ENCODE data around the gene GRIN2C. TPM values are rescaled to one million over a fixed set of nuclear protein-coding genes. Genes with fewer than 3 reads are reported as not detected.

Gene GRIN2C
- total and polyA plus RNA-seq, 2 of the 4 experiments (the other 2 are of a cell fraction) = 0.22 TPM; not detected in 1

GRCh38 chr17:74795327-74796020 lies 64.2 kb downstream of the GRIN2C start:
- H3K9ac ChIP-seq (ENCODE audit: low read depth, low read length) = no peak overlapping the region
- no peak overlapping the region for H4K5ac ChIP-seq (ENCODE audit: low read depth, low read length)
- no peak overlapping the region for H2BK120ac ChIP-seq (ENCODE audit: low read depth, low read length)
- WGBS, 2 experiments (ENCODE audit: extremely low coverage in 2 of 2, insufficient read length in 1 of 2) = 85% methylated on average over 9 of the region's 18 CpGs; no CpG with 5 or more reads in 1 of the 2 experiments
- dilution Hi-C loops (cut with HindIII; ENCODE audit: low sequenced_read_pairs, unreplicated experiment) (no loop called here), intact Hi-C loops (cut with micrococcal nuclease) (no loop called here), in situ Hi-C loops (cut with MboI; ENCODE audit: low sequenced_read_pairs) (no loop called here)
- no peak overlapping the region for H4K8ac ChIP-seq (ENCODE audit: low read depth in 2 of 2, low read length in 2 of 2)
- H3K4me2 ChIP-seq (ENCODE audit: low read depth, low read length) = no peak overlapping the region
- ChIA-PET POLR2A (ENCODE audit: unreplicated experiment) (no interaction called here), CTCF (no interaction called here)
- no peak overlapping the region for H2BK15ac ChIP-seq (ENCODE audit: low read depth, low read length)
- peaks cover 35% of the 10 kb centered on the region for H3K36me3 ChIP-seq (ENCODE audit: control insufficient read depth, insufficient read depth, low read length)
- BruUV-seq (replicated peaks) = no TSS peak
- no peak overlapping the region for H2AK9ac ChIP-seq (replicated peaks; ENCODE audit: low read depth, low read length, poor library complexity)
- DNase-seq = no peak
- no peak overlapping the region for H3K23ac ChIP-seq (ENCODE audit: low read depth, low read length)
- H2BK5ac ChIP-seq (ENCODE audit: low read depth, low read length, poor library complexity, severe bottlenecking) = no peak overlapping the region
- H3K56ac ChIP-seq (ENCODE audit: extremely low read depth, insufficient read depth, low read length) = no peak overlapping the region
- no peak for ATAC-seq (ENCODE audit: low read depth)
- no peaks in the 10 kb centered on the region for H3K27me3 ChIP-seq (ENCODE audit: control insufficient read depth, insufficient read depth, low read length)
- no peak overlapping the region for H3K18ac ChIP-seq (ENCODE audit: low read depth, low read length)
- H3K9me3 ChIP-seq (ENCODE audit: control insufficient read depth, insufficient read depth, low read length) = no peaks in the 10 kb centered on the region
- no peaks in the 10 kb centered on the region for H3K9me1 ChIP-seq (ENCODE audit: insufficient read depth, low read length)
- H3K27ac ChIP-seq (ENCODE audit: insufficient read depth, low read length) = no peak overlapping the region
- H4K91ac ChIP-seq (ENCODE audit: insufficient read depth, low read depth, low read length) = no peak overlapping the region
- H3K4ac ChIP-seq (ENCODE audit: low read depth, low read length) = no peak overlapping the region
- no peak overlapping the region for H3K14ac ChIP-seq (replicated peaks; ENCODE audit: low read depth, low read length)
- H4K20me1 ChIP-seq (ENCODE audit: insufficient read depth, low read length) = no peaks in the 10 kb centered on the region; the same call in 1 of the 2 replicates
- no peak overlapping the region for H3K4me3 ChIP-seq (ENCODE audit: insufficient read depth, low read depth, low read length)
- TF ChIP-seq CTCF (conservative IDR thresholded peaks at IDR 0.05; ENCODE audit: low read depth, low read length) (no peak), RFX5 (IDR thresholded peaks at IDR 0.05; ENCODE audit: low read depth, low read length) (no peak), CEBPB (IDR thresholded peaks at IDR 0.05; ENCODE audit: low read depth, low read length) (no peak), MAZ (IDR thresholded peaks at IDR 0.05; ENCODE audit: borderline replicate concordance, low read depth, low read length) (no peak), SMC3 (IDR thresholded peaks at IDR 0.05; ENCODE audit: low read depth, low read length) (no peak), NFE2L2 (IDR thresholded peaks at IDR 0.05; ENCODE audit: low read depth, low read length) (no peak), RCOR1 (IDR thresholded peaks at IDR 0.05; ENCODE audit: insufficient replicate concordance, low read length) (no peak), ELK1 (IDR thresholded peaks at IDR 0.05; ENCODE audit: borderline replicate concordance, low read depth, low read length) (no peak), BHLHE40 (IDR thresholded peaks at IDR 0.05; ENCODE audit: low read depth, low read length) (no peak), CHD1 (IDR thresholded peaks at IDR 0.05; ENCODE audit: low read depth, low read length) (no peak)
- no peak overlapping the region for H2AK5ac ChIP-seq (ENCODE audit: low read depth, low read length)
- H2AFZ ChIP-seq (replicated peaks; ENCODE audit: low read length, poor library complexity) = no peak overlapping the region
- H2BK20ac ChIP-seq (ENCODE audit: low read depth, low read length) = no peak overlapping the region
- H3K79me1 ChIP-seq (ENCODE audit: low read depth in 1 of 2, low read length in 2 of 2) = no peaks in the 10 kb centered on the region
- no peaks in the 10 kb centered on the region for H3K4me1 ChIP-seq (ENCODE audit: control insufficient read depth, insufficient read depth, low read length)

All from IMR-90 (cell line).